ENCODE data around the gene HPGDS.
"Not testable (repeated sequence)": the region's sequence is repeated elsewhere in the genome, so short reads cannot be mapped to it uniquely, and the experiment has no call there.

The HPGDS gene

GRCh38 chr4:94341481-94342370 lies 910 bp downstream of the HPGDS start:
- Histone ChIP-seq H3K4me1 (ENCODE audit: control insufficient read depth in 1 of 2, insufficient read depth in 1 of 2, low read depth in 1 of 2, low read length in 1 of 2) (peaks cover 0 to 16% of the 10 kb centered on the region in 2 experiments), H3K27ac (no peak overlapping the region), H3K4me3 (ENCODE audit: low read depth in 1 of 2, low read length in 1 of 2) (no peak overlapping the region), H3K36me3 (no peaks in the 10 kb centered on the region), H3K9me3 (no peaks in the 10 kb centered on the region), H3K27me3 (no peaks in the 10 kb centered on the region)
- no peak for TF ChIP-seq CTCF (IDR thresholded peaks at IDR 0.05)

- H3K36me3 ChIP-seq, result no peaks in the 10 kb centered on the region
- no peak overlapping the region for H3K4me3 ChIP-seq (ENCODE audit: low read depth in 1 of 2, low read length in 1 of 2)
These were observed 2.9 kb downstream of the HPGDS start for GRCh38 chr4:94339779-94340178.

GRCh38 chr4:94338681-94339351 lies 3.8 kb downstream of the HPGDS start:
- H3K4me1 ChIP-seq (ENCODE audit: control insufficient read depth in 1 of 2, insufficient read depth in 1 of 2, low read depth in 1 of 2, low read length in 1 of 2), result peaks cover 0 to 7% of the 10 kb centered on the region in 2 experiments
- H3K27ac ChIP-seq, result no peak overlapping the region
- no peak overlapping the region for H3K4me3 ChIP-seq (ENCODE audit: low read depth in 1 of 2, low read length in 1 of 2)
- H3K36me3 ChIP-seq, result no peaks in the 10 kb centered on the region
- H3K27me3 ChIP-seq, result no peaks in the 10 kb centered on the region
- no peak for TF ChIP-seq CTCF (IDR thresholded peaks at IDR 0.05)
- H3K9me3 ChIP-seq, result no peaks in the 10 kb centered on the region

More at GRCh38 chr4:94339779-94340178, 2.9 kb downstream of the HPGDS start:
- TF ChIP-seq CTCF (IDR thresholded peaks at IDR 0.05), result no peak
- H3K27me3 ChIP-seq, result no peaks in the 10 kb centered on the region
- no peak overlapping the region for H3K27ac ChIP-seq
- H3K4me1 ChIP-seq (ENCODE audit: control insufficient read depth in 1 of 2, insufficient read depth in 1 of 2, low read depth in 1 of 2, low read length in 1 of 2), result peaks cover 0 to 7% of the 10 kb centered on the region in 2 experiments
- H3K9me3 ChIP-seq, result no peaks in the 10 kb centered on the region

- H3K4me3 ChIP-seq (ENCODE audit: low read depth in 1 of 2, low read length in 1 of 2); H3K27me3 ChIP-seq; H3K36me3 ChIP-seq; H3K27ac ChIP-seq; H3K4me1 ChIP-seq (ENCODE audit: control insufficient read depth in 1 of 2, insufficient read depth in 1 of 2, low read depth in 1 of 2, low read length in 1 of 2); H3K9me3 ChIP-seq: not testable (repeated sequence)
These were observed 5.8 kb downstream of the HPGDS start for GRCh38 chr4:94336791-94337190.

- no peaks in the 10 kb centered on the region for H3K9me3 ChIP-seq
- no peaks in the 10 kb centered on the region for H3K4me1 ChIP-seq (ENCODE audit: control insufficient read depth in 1 of 2, insufficient read depth in 1 of 2, low read depth in 1 of 2, low read length in 1 of 2)
- no peak for TF ChIP-seq CTCF (IDR thresholded peaks at IDR 0.05)
- H3K4me3 ChIP-seq (ENCODE audit: low read depth in 1 of 2, low read length in 1 of 2), result no peak overlapping the region
- H3K27me3 ChIP-seq, result no peaks in the 10 kb centered on the region
- no peaks in the 10 kb centered on the region for H3K36me3 ChIP-seq
- no peak overlapping the region for H3K27ac ChIP-seq
These were observed 6.3 kb downstream of the HPGDS start for GRCh38 chr4:94336303-94336702.

GRCh38 chr4:94334962-94335361 lies 7.7 kb downstream of the HPGDS start:
- H3K36me3 ChIP-seq, result no peaks in the 10 kb centered on the region
- TF ChIP-seq CTCF (IDR thresholded peaks at IDR 0.05), result no peak
- H3K4me1 ChIP-seq (ENCODE audit: control insufficient read depth in 1 of 2, insufficient read depth in 1 of 2, low read depth in 1 of 2, low read length in 1 of 2), result no peaks in the 10 kb centered on the region
- no peak overlapping the region for H3K4me3 ChIP-seq (ENCODE audit: low read depth in 1 of 2, low read length in 1 of 2)
- H3K27ac ChIP-seq, result no peak overlapping the region
- H3K27me3 ChIP-seq, result no peaks in the 10 kb centered on the region
- no peaks in the 10 kb centered on the region for H3K9me3 ChIP-seq
